IMR-90 (cell line): ENCODE results near the gene MOB3B. TPM values are rescaled to one million over a fixed set of nuclear protein-coding genes. Genes with fewer than 3 reads are reported as not detected.

Experiments
- ATAC-seq: fragments of 200-7000 bp; cut with Tn5 transposase; 2 replicates; pipeline ENCODE4 v1.9.1; 2020; ENCODE audit warnings: low read depth, mild to moderate bottlenecking, moderate library complexity
- BruUV-seq: library from RNA; stranded (reverse); fragments of 400-500 nt; replicated peaks from 2 replicates; lab custom pipeline; 2021; lab: Mats Ljungman, UMichigan
- CTCF ChIA-PET: fragments of 300-600 bp; formaldehyde crosslinking; extraction: SDS; loops from one replicate; lab custom pipeline; 2021; ENCODE audit warnings: antibody characterized with exemption; lab: Yijun Ruan, JAX
- POLR2A ChIA-PET: fragments of 300-600 bp; sonication (Branson Sonifier 250); formaldehyde crosslinking; loops from one replicate; lab custom pipeline; 2022; ENCODE audit warnings: antibody characterized with exemption; ENCODE audit not compliant: unreplicated experiment; lab: Charles Lee
- DNase-seq: peaks from one replicate; pipeline ENCODE4 v3.0.0; 2013
- H2AFZ ChIP-seq: replicated peaks from 2 replicates; pipeline ENCODE3; 2013; ENCODE audit warnings: low read length, mild to moderate bottlenecking; ENCODE audit not compliant: poor library complexity
- H2AK5ac ChIP-seq: 2 replicates; pipeline ENCODE4 v1.6.1; 2013; ENCODE audit warnings: low read depth, low read length, inconsistent platforms
- H2AK9ac ChIP-seq: replicated peaks from 2 replicates; pipeline ENCODE3; 2013; ENCODE audit warnings: mild to moderate bottlenecking, low read depth, low read length, moderate library complexity; ENCODE audit not compliant: poor library complexity
- H2BK120ac ChIP-seq: 2 replicates; pipeline ENCODE4 v1.6.1; 2013; ENCODE audit warnings: low read depth, low read length, inconsistent platforms
- H2BK15ac ChIP-seq: 3 replicates; pipeline ENCODE4 v1.6.1; 2013; ENCODE audit warnings: low read depth, low read length, inconsistent platforms
- H2BK20ac ChIP-seq: 2 replicates; pipeline ENCODE4 v1.6.1; 2013; ENCODE audit warnings: low read depth, mild to moderate bottlenecking, inconsistent platforms, low read length, moderate library complexity
- H2BK5ac ChIP-seq: 2 replicates; pipeline ENCODE4 v1.6.1; 2013; ENCODE audit warnings: mild to moderate bottlenecking, low read depth, low read length, inconsistent platforms; ENCODE audit not compliant: poor library complexity, severe bottlenecking
- H3K14ac ChIP-seq: replicated peaks from 2 replicates; pipeline ENCODE4 v1.6.1; 2013; ENCODE audit warnings: low read depth, low read length, inconsistent platforms
- H3K18ac ChIP-seq: 2 replicates; pipeline ENCODE4 v1.6.1; 2013; ENCODE audit warnings: low read depth, low read length, control low read depth
- H3K23ac ChIP-seq: 2 replicates; pipeline ENCODE4 v1.6.1; 2013; ENCODE audit warnings: low read depth, low read length, inconsistent platforms
- H3K27ac ChIP-seq: 2 replicates; pipeline ENCODE4 v1.5.1; 2013; ENCODE audit warnings: mild to moderate bottlenecking, control low read depth, low read length; ENCODE audit not compliant: insufficient read depth
- H3K27me3 ChIP-seq: 2 replicates; pipeline ENCODE4 v1.6.1; 2013; ENCODE audit warnings: low read length; ENCODE audit not compliant: control insufficient read depth, insufficient read depth
- H3K36me3 ChIP-seq: 2 replicates; pipeline ENCODE4 v1.6.1; 2013; ENCODE audit warnings: low read length, mixed read lengths; ENCODE audit not compliant: control insufficient read depth, insufficient read depth
- H3K4ac ChIP-seq: 2 replicates; pipeline ENCODE4 v1.6.1; 2013; ENCODE audit warnings: low read depth, low read length, inconsistent platforms
- H3K4me1 ChIP-seq: 2 replicates; pipeline ENCODE4 v1.6.1; 2013; ENCODE audit warnings: low read length, mixed read lengths; ENCODE audit not compliant: control insufficient read depth, insufficient read depth
- H3K4me2 ChIP-seq: 2 replicates; pipeline ENCODE4 v1.6.1; 2013; ENCODE audit warnings: low read depth, mild to moderate bottlenecking, control low read depth, low read length, moderate library complexity
- H3K4me3 ChIP-seq: 2 replicates; pipeline ENCODE4 v1.5.1; 2013; ENCODE audit warnings: low read depth, mild to moderate bottlenecking, control low read depth, low read length, moderate library complexity; ENCODE audit not compliant: insufficient read depth
- H3K56ac ChIP-seq: 2 replicates; pipeline ENCODE4 v1.6.1; 2013; ENCODE audit warnings: low read length, inconsistent platforms; ENCODE audit not compliant: insufficient read depth; ENCODE audit errors: extremely low read depth
- H3K79me1 ChIP-seq, 2 experiments: 2 replicates each; pipeline ENCODE4 v1.6.1; 2013; ENCODE audit warnings: low read length in 2 of 2, inconsistent platforms in 1 of 2, low read depth in 1 of 2
- H3K9ac ChIP-seq: 2 replicates; pipeline ENCODE4 v1.6.1; 2013; ENCODE audit warnings: low read depth, low read length, control low read depth
- H3K9me1 ChIP-seq: 2 replicates; pipeline ENCODE4 v1.6.1; 2013; ENCODE audit warnings: low read length, inconsistent platforms; ENCODE audit not compliant: insufficient read depth
- H3K9me3 ChIP-seq: 2 replicates; pipeline ENCODE4 v1.6.1; 2013; ENCODE audit warnings: low read length; ENCODE audit not compliant: control insufficient read depth, insufficient read depth
- H4K20me1 ChIP-seq: 2 replicates; pipeline ENCODE4 v1.6.1; 2013; ENCODE audit warnings: low read length, inconsistent platforms; ENCODE audit not compliant: insufficient read depth
- H4K5ac ChIP-seq: 2 replicates; pipeline ENCODE4 v1.6.1; 2013; ENCODE audit warnings: mild to moderate bottlenecking, low read depth, low read length, control low read depth
- H4K8ac ChIP-seq, 2 experiments: 2 replicates each; pipeline ENCODE4 v1.6.1; 2013; ENCODE audit warnings: low read depth in 2 of 2, low read length in 2 of 2, control low read depth in 1 of 2, inconsistent platforms in 1 of 2
- H4K91ac ChIP-seq: 2 replicates; pipeline ENCODE4 v1.6.1; 2013; ENCODE audit warnings: low read depth, low read length, inconsistent platforms; ENCODE audit not compliant: insufficient read depth
- CEBPB ChIP-seq: IDR thresholded peaks from 2 replicates; pipeline ENCODE4 v1.6.1; 2012; ENCODE audit warnings: low read depth, low read length, improper control_type of control experiment
- CHD1 ChIP-seq: IDR thresholded peaks from 2 replicates; pipeline ENCODE4 v1.6.1; 2012; ENCODE audit warnings: low read depth, low read length, improper control_type of control experiment
- ELK1 ChIP-seq: fragments of 150-350 bp; IDR thresholded peaks from 2 replicates; pipeline ENCODE4 v1.6.1; 2016; ENCODE audit warnings: low read depth, mild to moderate bottlenecking, low read length, moderate library complexity, borderline replicate concordance
- MXI1 ChIP-seq: IDR thresholded peaks from 2 replicates; pipeline ENCODE4 v1.6.1; 2012; ENCODE audit warnings: low read depth, mild to moderate bottlenecking, low read length, moderate library complexity, borderline replicate concordance
- POLR2A ChIP-seq: IDR thresholded peaks from 2 replicates; pipeline ENCODE4 v1.6.1; 2012; ENCODE audit warnings: mild to moderate bottlenecking, low read depth, low read length
- WGBS, 2 experiments: methylation state at CpG; one replicate each; pipeline versions ENCODE4 v1.1.5 to v1.1.7; 2013; ENCODE audit warnings: missing lambda C conversion rate in 2 of 2; ENCODE audit not compliant: insufficient read length in 1 of 2; ENCODE audit errors: extremely low coverage in 2 of 2; 5-methylcytosine and 5-hydroxymethylcytosine counted together
- dilution Hi-C: fragments of 300-500 bp; cut with HindIII; formaldehyde crosslinking; loops from one replicate; pipeline ENCODE4 v1.14.3; 2018; ENCODE audit warnings: low sequenced_read_pairs; ENCODE audit not compliant: unreplicated experiment
- in situ Hi-C: fragments of 300-500 bp; cut with MboI; formaldehyde crosslinking; loops from 3 replicates; pipeline ENCODE4 v1.14.3; 2019; ENCODE audit warnings: low sequenced_read_pairs, inconsistent platforms, mixed read lengths
- intact Hi-C: fragments of 100-400 bp; cut with micrococcal nuclease; formaldehyde crosslinking; loops from 2 replicates; pipeline ENCODE4 v1.10.0; 2022
- polyA plus RNA-seq, 3 experiments: library from polyadenylated mRNA; depleted of rRNA; stranded (reverse); fragments of >200 nt; gene quantifications; 2 replicates each; pipeline ENCODE4 v1.2.3, GENCODE V29; 2012; ENCODE audit warnings: low replicate concordance in 1 of 3
- total RNA-seq: library from RNA; depleted of rRNA; stranded (reverse); fragments of >200 nt; gene quantifications from 2 replicates; pipeline ENCODE4 v1.2.3, GENCODE V29; 2012

Gene MOB3B
- total and polyA plus RNA-seq, 2 of the 4 experiments (the other 2 are of a cell fraction), result under 0.01 to 0.02 TPM

- Histone ChIP-seq H3K4me1 (no peaks in the 10 kb centered on the region), H3K9me3 (no peaks in the 10 kb centered on the region), H2BK15ac (no peak overlapping the region), H3K27ac (no peak overlapping the region), H3K4me2 (no peak overlapping the region), H4K20me1 (no peaks in the 10 kb centered on the region), H3K23ac (no peak overlapping the region), H3K79me1 (no peaks in the 10 kb centered on the region), H3K36me3 (no peaks in the 10 kb centered on the region), H3K27me3 (no peaks in the 10 kb centered on the region), H4K8ac (no peak overlapping the region), H3K18ac (no peak overlapping the region), H2BK20ac (no peak overlapping the region), H4K91ac (no peak overlapping the region), H3K9ac (no peak overlapping the region), H3K14ac (no peak overlapping the region), H2AFZ (no peak overlapping the region), H2AK9ac (no peak overlapping the region), H2AK5ac (no peak overlapping the region), H2BK5ac (no peak overlapping the region), H3K56ac (no peak overlapping the region), H4K5ac (no peak overlapping the region), H2BK120ac (no peak overlapping the region), H3K9me1 (no peaks in the 10 kb centered on the region), H3K4me3 (no peak overlapping the region), H3K4ac (no peak overlapping the region)
- POLR2A ChIA-PET, result interaction anchor here (0.6 kb wide), 1 partner anchor 610 kb away, joined by 10 read pairs; no protein-coding TSS in a partner anchor
- WGBS, 2 experiments, result no CpG with 5 or more reads among the region's 3 CpGs
- dilution Hi-C loops (no loop called here), in situ Hi-C loops (no loop called here), intact Hi-C loops (no loop called here)
- TF ChIP-seq CHD1 (no peak), POLR2A (no peak), MXI1 (no peak), CEBPB (no peak), ELK1 (no peak)
- ATAC-seq, result no peak
- CTCF ChIA-PET, result no interaction called here
- no TSS peak for BruUV-seq
- no peak for DNase-seq
Measured at GRCh38 chr9:27398982-27399653, 130.5 kb downstream of the MOB3B start.
